GM12878 (cell line): ENCODE results near the gene TEAD4.

Experiments used
- ASH2L ChIP-seq: fragments of 300-600, 200-600 bp; sonication (generic); IDR thresholded peaks from 2 replicates; pipeline ENCODE4 v1.6.1; 2017; ENCODE audit warnings: low read depth, mild to moderate bottlenecking, borderline replicate concordance
- BRCA1 ChIP-seq: IDR thresholded peaks from 2 replicates; pipeline ENCODE4 v1.6.1; 2011; ENCODE audit warnings: low read depth, low read length, improper control_type of control experiment
- CBFB ChIP-seq: IDR thresholded peaks from 2 replicates; pipeline ENCODE4 v1.6.1; 2016; ENCODE audit warnings: antibody characterized with exemption, low read depth
- HCFC1 ChIP-seq: fragments of 150-350 bp; IDR thresholded peaks from 2 replicates; pipeline ENCODE4 v1.6.1; 2014; ENCODE audit warnings: low read length
- NFXL1 ChIP-seq: fragments of 450-650 bp; IDR thresholded peaks from 2 replicates; pipeline ENCODE4 v1.6.1; 2017; ENCODE audit warnings: antibody characterized with exemption, mild to moderate bottlenecking, borderline replicate concordance
- NFYB ChIP-seq: IDR thresholded peaks from 2 replicates; pipeline ENCODE4 v1.6.1; 2011; ENCODE audit warnings: low read depth, mild to moderate bottlenecking, low read length, improper control_type of control experiment, moderate library complexity; ENCODE audit not compliant: insufficient read depth
- POLR2A ChIP-seq: IDR thresholded peaks from 2 replicates; pipeline ENCODE4 v1.6.1; 2011; ENCODE audit warnings: low read depth, mild to moderate bottlenecking, low read length
- RBBP5 ChIP-seq: fragments of 200-600 bp; sonication (generic); conservative IDR thresholded peaks from 2 replicates; pipeline ENCODE4 v1.6.1; 2016
- SKIL ChIP-seq: fragments of 450-650 bp; IDR thresholded peaks from 2 replicates; pipeline ENCODE4 v1.6.1; 2017; ENCODE audit warnings: mild to moderate bottlenecking, low read depth, inconsistent platforms; ENCODE audit not compliant: poor library complexity, severe bottlenecking
- TCF3 ChIP-seq: IDR thresholded peaks from 2 replicates; pipeline ENCODE4 v1.6.1; 2012; ENCODE audit warnings: low read depth, mild to moderate bottlenecking, low read length, borderline replicate concordance; ENCODE audit not compliant: insufficient read depth
- WRNIP1 ChIP-seq: IDR thresholded peaks from 2 replicates; pipeline ENCODE4 v1.6.1; 2011; ENCODE audit warnings: low read depth, low read length, improper control_type of control experiment, borderline replicate concordance
- TF ChIP-seq, protein P1 (sequence below), 3 experiments: IDR thresholded peaks in 2 of 3; conservative IDR thresholded peaks in 1 of 3; 2 replicates each; pipeline ENCODE4 v1.5.1; 2011; ENCODE audit warnings: low read depth in 3 of 3, low read length in 3 of 3, mild to moderate bottlenecking in 3 of 3, control low read depth in 2 of 3, moderate library complexity in 2 of 3, inconsistent platforms in 1 of 3, mixed read lengths in 1 of 3; ENCODE audit not compliant: control insufficient read depth in 2 of 3, insufficient read depth in 1 of 3; ENCODE audit errors: extremely low read depth in 1 of 3
- TF ChIP-seq, protein P2 (sequence below): IDR thresholded peaks from 2 replicates; pipeline ENCODE4 v1.6.1; 2011; ENCODE audit warnings: borderline replicate concordance, low read depth, mild to moderate bottlenecking, moderate library complexity, mixed read lengths, low read length; ENCODE audit not compliant: insufficient read depth; ENCODE audit errors: extremely low read length
- TF ChIP-seq, protein P3 (sequence below): IDR thresholded peaks from 2 replicates; pipeline ENCODE4 v1.6.1; 2012; ENCODE audit warnings: low read depth, low read length, improper control_type of control experiment

- TF ChIP-seq ASH2L = no peak
- no peak for TF ChIP-seq HCFC1
- TF ChIP-seq BRCA1 = no peak
- TF ChIP-seq, protein P1, sequence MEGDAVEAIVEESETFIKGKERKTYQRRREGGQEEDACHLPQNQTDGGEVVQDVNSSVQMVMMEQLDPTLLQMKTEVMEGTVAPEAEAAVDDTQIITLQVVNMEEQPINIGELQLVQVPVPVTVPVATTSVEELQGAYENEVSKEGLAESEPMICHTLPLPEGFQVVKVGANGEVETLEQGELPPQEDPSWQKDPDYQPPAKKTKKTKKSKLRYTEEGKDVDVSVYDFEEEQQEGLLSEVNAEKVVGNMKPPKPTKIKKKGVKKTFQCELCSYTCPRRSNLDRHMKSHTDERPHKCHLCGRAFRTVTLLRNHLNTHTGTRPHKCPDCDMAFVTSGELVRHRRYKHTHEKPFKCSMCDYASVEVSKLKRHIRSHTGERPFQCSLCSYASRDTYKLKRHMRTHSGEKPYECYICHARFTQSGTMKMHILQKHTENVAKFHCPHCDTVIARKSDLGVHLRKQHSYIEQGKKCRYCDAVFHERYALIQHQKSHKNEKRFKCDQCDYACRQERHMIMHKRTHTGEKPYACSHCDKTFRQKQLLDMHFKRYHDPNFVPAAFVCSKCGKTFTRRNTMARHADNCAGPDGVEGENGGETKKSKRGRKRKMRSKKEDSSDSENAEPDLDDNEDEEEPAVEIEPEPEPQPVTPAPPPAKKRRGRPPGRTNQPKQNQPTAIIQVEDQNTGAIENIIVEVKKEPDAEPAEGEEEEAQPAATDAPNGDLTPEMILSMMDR (IDR thresholded peaks at IDR 0.05 in 2 of 3, conservative IDR thresholded peaks at IDR 0.05 in 1 of 3; ENCODE audit: control insufficient read depth in 2 of 3, extremely low read depth in 1 of 3, insufficient read depth in 1 of 3, low read depth in 3 of 3, low read length in 3 of 3) = peak; percentile 10 to 23 (median 20); a peak in 1 of 6 replicates
- no peak for TF ChIP-seq RBBP5
- TF ChIP-seq WRNIP1 = no peak
- no peak for TF ChIP-seq NFYB
- TF ChIP-seq, protein P2, sequence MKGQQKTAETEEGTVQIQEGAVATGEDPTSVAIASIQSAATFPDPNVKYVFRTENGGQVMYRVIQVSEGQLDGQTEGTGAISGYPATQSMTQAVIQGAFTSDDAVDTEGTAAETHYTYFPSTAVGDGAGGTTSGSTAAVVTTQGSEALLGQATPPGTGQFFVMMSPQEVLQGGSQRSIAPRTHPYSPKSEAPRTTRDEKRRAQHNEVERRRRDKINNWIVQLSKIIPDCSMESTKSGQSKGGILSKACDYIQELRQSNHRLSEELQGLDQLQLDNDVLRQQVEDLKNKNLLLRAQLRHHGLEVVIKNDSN = no peak
- no peak for TF ChIP-seq CBFB
- TF ChIP-seq TCF3 = no peak
- TF ChIP-seq, protein P3, sequence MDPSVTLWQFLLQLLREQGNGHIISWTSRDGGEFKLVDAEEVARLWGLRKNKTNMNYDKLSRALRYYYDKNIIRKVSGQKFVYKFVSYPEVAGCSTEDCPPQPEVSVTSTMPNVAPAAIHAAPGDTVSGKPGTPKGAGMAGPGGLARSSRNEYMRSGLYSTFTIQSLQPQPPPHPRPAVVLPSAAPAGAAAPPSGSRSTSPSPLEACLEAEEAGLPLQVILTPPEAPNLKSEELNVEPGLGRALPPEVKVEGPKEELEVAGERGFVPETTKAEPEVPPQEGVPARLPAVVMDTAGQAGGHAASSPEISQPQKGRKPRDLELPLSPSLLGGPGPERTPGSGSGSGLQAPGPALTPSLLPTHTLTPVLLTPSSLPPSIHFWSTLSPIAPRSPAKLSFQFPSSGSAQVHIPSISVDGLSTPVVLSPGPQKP = no peak
- no peak for TF ChIP-seq NFXL1
- TF ChIP-seq POLR2A = no peak
- TF ChIP-seq SKIL = no peak
Measured at GRCh38 chr12:3035815-3036702, 76.9 kb downstream of the TEAD4 start.
